RPMI7951 (cell line): ENCODE results near the gene PRKAG2. TPM values are rescaled to one million over a fixed set of nuclear protein-coding genes. Genes with fewer than 3 reads are reported as not detected.
A peak's percentile ranks its signal among the peaks of the same experiment; 100 is the strongest.

Experiments used
- DNase-seq: peaks from one replicate; pipeline ENCODE4 v3.0.0-alpha.2; 2012; ENCODE audit warnings: low read depth
- total RNA-seq: library from RNA; depleted of rRNA; stranded (reverse); fragments of >200 nt; shearing (Covaris generic); gene quantifications from 2 replicates; pipeline ENCODE4 v1.2.3, GENCODE V29; 2014

PRKAG2 gene
- total RNA-seq, 1 experiment from 2014 or later, result 3.6 TPM

GRCh38 chr7:151648429-151648828 lies 228.5 kb downstream of the PRKAG2 start:
- no peak for DNase-seq

- no peak for DNase-seq
Observed at GRCh38 chr7:151647874-151648273, 229.0 kb downstream of the PRKAG2 start.

DNA sequence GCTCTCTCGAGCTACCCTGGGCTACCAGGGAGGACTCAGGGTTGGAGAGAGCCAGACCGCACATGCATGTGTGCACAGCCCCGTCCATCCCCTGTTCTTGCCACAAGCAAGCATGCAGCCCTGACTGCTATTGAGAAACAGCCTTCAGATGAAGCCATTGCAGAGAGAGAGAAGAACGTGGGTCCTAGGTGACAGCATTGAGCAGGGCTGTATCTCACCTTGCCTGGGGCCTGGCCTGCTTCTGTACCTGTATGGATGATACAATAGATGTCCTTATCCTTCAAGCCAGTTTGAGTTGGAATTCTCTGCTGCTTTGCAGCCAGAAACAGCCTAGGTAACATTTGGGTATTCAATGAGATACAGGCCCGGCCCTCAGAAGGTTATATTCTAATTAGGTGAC lies 229.9 kb downstream of the PRKAG2 start:
- no peak for DNase-seq

- no peak for DNase-seq
Observed at GRCh38 chr7:151645311-151645710, 231.6 kb downstream of the PRKAG2 start.

DNA sequence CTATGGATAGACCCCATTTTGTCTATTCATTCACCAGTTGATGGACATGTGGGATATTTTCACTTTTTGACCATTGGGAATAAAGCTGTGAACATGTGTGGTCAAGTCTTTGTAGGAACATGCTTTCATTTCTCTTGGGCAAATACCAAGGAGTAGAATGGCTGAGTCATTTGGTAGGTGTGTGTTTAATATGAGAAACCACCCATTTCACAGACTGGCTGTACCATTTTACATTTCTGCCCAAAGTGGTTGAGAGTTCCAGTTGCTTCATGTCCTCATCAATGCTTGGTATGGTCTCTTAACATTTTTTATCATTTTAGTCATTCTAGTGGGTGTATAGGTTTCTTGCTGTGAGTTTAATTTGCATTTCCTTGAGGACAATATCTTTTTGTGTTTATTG lies 232.4 kb downstream of the PRKAG2 start:
- no peak for DNase-seq

- DNase-seq, result no peak
Observed at GRCh38 chr7:151642746-151643145, 234.2 kb downstream of the PRKAG2 start.

- DNase-seq, result no peak
Observed at GRCh38 chr7:151641587-151641986, 235.3 kb downstream of the PRKAG2 start.

DNA sequence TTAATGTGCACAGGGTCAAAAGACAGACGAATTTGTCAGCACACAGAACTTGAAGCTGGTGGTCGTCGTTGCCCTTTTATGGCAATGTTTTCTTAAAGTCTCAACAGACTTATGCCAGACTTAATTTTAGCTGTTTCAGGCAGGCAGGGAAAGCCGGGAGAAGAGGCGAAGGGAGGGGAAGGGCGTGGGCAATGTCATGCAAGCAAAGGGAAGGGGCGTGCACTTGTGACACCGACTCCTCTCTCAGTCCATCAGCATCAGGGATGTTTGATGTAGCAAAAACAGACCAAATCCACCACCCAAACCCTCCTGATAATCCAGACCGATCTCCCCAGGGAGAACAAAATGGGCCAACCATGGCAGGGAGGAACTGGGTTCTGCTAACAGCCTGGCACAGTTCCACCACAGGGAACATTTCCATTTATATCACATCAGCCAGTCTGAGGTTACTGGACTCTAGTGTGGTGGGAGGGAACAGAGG lies 239.1 kb downstream of the PRKAG2 start:
- DNase-seq, result no peak

GRCh38 chr7:151634643-151635042 lies 242.3 kb downstream of the PRKAG2 start:
- DNase-seq, result no peak

GRCh38 chr7:151633516-151633812 lies 243.5 kb downstream of the PRKAG2 start:
- no peak for DNase-seq

DNA sequence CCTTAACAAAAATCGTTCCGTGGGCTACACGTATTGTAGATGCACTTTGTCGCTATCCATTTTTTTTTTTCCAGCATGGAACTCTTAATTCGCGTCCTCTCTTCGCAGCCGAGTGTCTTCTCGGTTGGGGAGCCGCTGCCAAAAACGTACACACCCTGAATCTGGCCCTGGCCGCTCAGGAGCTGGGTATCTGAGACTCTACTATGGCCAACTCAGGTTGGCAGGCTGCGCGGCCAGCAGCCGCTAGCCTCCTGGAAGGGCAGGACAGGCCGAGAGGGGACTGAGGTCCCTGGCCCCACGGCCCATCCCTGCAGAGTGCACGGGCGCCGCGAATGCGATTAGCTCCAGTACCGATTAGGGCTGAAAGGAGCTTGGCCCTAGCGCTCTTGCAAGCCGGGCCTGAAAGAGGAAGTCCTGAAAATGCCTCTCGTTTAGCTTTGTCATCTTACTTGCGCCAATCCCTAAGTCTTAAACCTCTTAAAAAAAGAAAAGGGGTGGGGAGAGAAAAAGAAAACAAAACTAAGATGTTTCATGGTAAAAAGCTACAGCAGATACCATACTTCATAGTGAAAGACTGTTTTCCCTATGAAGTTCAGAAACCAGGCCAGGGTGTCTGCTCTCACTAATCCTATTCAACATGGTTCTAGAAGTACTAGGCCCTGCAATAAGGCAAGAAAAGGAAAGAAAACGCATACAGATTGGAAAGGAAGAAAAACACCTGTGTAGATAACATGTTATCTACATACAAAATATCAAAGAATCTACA lies 244.0 kb downstream of the PRKAG2 start:
- no peak for DNase-seq

DNA sequence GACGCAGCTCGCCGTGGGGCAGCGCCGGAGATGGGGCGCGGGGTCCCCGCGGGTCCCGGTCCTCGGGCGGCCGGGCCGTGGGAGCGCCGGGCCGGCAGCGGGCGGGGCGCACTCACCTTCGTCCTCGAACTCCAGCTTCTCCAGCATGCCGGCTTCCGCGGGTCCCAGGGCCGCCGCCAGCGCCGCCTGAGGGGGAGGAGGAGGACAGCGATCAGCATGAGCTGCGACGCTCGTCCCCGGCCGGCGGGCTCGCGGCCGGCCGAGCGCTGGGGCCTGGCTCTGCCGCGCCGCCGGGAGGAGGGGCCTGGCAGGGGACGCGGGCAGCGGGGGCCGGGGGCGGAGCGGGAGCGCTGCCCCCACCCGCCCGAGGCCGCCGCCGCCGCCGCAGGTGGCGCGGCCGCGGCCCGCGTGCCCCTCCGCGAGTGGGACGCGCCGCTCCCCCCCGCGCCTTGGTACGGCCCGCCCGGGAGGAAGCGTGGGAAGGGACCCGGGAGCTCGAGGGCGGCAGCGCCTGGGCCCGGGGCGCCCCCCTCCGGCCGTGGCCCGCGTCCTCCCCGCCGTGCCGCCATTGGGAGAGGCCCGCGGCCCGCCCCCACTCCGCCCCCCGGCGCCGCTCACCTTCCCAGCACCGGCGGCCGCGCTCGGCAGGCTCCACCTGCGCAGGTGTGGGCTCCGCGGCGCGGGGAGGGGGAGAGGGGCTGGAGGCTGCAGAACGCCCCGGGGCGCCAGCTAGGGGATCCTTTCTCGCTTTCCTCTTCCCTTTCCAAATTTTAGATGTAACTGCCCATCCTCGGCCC lies 244.8 kb downstream of the PRKAG2 start:
- peak; percentile 61 for DNase-seq

- DNase-seq, result peak; percentile 29
Observed at GRCh38 chr7:151631570-151631952, 245.4 kb downstream of the PRKAG2 start.

GRCh38 chr7:151630851-151631569 lies 245.9 kb downstream of the PRKAG2 start:
- no peak for DNase-seq

GRCh38 chr7:151630358-151630757 lies 246.6 kb downstream of the PRKAG2 start:
- no peak for DNase-seq

- no peak for DNase-seq
Observed at GRCh38 chr7:151629713-151630272, 247.1 kb downstream of the PRKAG2 start.

- no peak for DNase-seq
Observed at GRCh38 chr7:151628846-151629604, 247.9 kb downstream of the PRKAG2 start.

- peak; percentile 65 for DNase-seq
Observed at GRCh38 chr7:151626422-151627115, 250.3 kb downstream of the PRKAG2 start.

GRCh38 chr7:151625606-151626005 lies 251.3 kb downstream of the PRKAG2 start:
- no peak for DNase-seq

DNA sequence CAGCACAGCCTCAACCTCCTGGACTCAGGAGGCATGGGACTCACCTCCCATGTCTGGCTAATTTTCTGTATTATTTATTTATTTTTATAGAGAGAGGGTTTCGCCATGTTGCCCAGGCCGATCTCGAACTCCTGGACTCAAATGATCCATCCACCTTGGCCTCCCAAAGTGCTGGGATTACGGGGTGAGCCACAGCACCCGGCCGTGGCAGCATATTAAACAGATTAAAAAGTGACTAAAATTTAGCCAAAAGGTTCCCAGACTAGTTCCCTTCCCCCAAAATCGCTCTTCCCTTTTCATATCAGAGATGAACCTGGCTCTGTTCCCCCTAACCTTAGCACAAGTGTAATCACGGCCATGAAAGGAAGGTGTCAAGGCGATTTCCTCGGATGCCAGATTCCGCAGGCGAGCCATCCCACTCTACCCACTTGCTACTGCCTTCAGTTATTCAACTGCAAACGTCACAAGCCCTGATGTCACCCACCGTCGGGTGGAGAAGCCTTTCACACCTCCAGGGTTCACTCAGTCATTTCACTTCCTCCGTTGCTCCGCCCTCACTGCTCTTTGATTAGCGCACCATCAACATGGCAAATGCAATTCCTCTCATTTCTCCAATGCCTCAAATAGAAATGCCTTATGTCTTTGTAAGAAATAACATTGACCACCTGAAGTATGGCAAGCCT lies 252.5 kb downstream of the PRKAG2 start:
- DNase-seq, result no peak
